Panc1 (cell line): ENCODE measurements around the gene GSTM1.
"Not testable (repeated sequence)": the region's sequence is repeated elsewhere in the genome, so short reads cannot be mapped to it uniquely, and the experiment has no call there.

Experiments
- CTCF ChIP-seq: fragments of 450-650 bp; IDR thresholded peaks from 2 replicates; pipeline ENCODE4 v1.5.1; 2017; ENCODE audit warnings: mild to moderate bottlenecking
- TF ChIP-seq, protein P1 (sequence below), 2 experiments: IDR thresholded peaks; 2 replicates each; pipeline ENCODE4 v1.6.1; 2011 to 2012; ENCODE audit warnings: low read depth in 2 of 2, control low read depth in 1 of 2, low read length in 1 of 2, mild to moderate bottlenecking in 1 of 2, moderate library complexity in 1 of 2; ENCODE audit not compliant: insufficient read depth in 1 of 2

DNA sequence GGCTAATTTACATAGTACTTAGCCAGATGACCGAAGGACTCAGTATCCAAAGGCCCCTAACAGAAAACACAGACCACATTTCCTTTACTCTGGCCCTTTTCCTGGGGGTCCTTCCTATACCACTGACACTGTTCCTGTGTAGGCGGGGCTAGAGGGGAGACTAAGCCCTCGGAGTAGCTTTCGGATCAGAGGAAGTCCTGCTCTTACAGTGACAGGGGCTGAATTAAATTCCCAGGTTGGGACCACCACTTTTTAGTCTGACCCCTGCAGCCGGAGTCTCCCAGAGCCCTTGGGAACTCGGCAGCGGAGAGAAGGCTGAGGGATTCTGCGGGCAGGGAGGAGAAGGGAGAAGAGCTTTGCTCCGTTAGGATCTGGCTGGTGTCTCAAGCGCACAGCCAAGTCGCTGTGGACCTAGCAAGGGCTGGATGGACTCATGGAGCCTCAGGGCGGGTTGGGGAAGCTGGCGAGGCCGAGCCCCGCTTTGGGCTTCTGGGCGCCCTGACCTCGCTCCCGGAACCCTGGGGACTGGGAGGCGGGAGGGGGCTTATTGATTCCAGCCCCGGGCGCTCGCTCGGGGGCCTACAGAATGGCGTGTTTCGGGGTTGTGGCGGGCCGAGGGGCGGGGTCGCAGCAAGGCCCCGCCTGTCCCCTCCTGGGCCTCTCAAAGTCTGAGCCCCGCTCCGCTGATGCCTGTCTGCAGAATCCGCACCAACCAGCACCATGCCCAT is 24.1 kb downstream of the GSTM1 start, which contains the start of gene GSTM5:
- TF ChIP-seq CTCF, result not testable (repeated sequence)
- TF ChIP-seq, protein P1, sequence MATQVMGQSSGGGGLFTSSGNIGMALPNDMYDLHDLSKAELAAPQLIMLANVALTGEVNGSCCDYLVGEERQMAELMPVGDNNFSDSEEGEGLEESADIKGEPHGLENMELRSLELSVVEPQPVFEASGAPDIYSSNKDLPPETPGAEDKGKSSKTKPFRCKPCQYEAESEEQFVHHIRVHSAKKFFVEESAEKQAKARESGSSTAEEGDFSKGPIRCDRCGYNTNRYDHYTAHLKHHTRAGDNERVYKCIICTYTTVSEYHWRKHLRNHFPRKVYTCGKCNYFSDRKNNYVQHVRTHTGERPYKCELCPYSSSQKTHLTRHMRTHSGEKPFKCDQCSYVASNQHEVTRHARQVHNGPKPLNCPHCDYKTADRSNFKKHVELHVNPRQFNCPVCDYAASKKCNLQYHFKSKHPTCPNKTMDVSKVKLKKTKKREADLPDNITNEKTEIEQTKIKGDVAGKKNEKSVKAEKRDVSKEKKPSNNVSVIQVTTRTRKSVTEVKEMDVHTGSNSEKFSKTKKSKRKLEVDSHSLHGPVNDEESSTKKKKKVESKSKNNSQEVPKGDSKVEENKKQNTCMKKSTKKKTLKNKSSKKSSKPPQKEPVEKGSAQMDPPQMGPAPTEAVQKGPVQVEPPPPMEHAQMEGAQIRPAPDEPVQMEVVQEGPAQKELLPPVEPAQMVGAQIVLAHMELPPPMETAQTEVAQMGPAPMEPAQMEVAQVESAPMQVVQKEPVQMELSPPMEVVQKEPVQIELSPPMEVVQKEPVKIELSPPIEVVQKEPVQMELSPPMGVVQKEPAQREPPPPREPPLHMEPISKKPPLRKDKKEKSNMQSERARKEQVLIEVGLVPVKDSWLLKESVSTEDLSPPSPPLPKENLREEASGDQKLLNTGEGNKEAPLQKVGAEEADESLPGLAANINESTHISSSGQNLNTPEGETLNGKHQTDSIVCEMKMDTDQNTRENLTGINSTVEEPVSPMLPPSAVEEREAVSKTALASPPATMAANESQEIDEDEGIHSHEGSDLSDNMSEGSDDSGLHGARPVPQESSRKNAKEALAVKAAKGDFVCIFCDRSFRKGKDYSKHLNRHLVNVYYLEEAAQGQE (IDR thresholded peaks at IDR 0.05; ENCODE audit: insufficient read depth in 1 of 2, low read depth in 2 of 2, low read length in 1 of 2), result not testable (repeated sequence)
